HepG2 (cell line): ENCODE data around the gene WDR18. TPM values are rescaled to one million over a fixed set of nuclear protein-coding genes. Genes with fewer than 3 reads are reported as not detected.

Source experiments
- KLF11 ChIP-seq: IDR thresholded peaks from 2 replicates; pipeline ENCODE4 v1.6.1; 2016; ENCODE audit warnings: missing compliant biosample characterization
- KLF9 ChIP-seq: IDR thresholded peaks from 2 replicates; pipeline ENCODE4 v1.6.1; 2016; ENCODE audit warnings: low read depth
- PHF8 ChIP-seq: sonication (generic); formaldehyde crosslinking; IDR thresholded peaks from 2 replicates; pipeline ENCODE4 v1.5.0; 2020; ENCODE audit warnings: missing genetic modification reagents
- POLR2A ChIP-seq, 2 experiments: IDR thresholded peaks; 2 replicates each; pipeline ENCODE4 v1.6.1; 2011; ENCODE audit warnings: low read depth in 2 of 2, low read length in 2 of 2, mild to moderate bottlenecking in 1 of 2, moderate library complexity in 1 of 2; ENCODE audit not compliant: insufficient read depth in 1 of 2
- SALL1 ChIP-seq: sonication (generic); formaldehyde crosslinking; IDR thresholded peaks from 2 replicates; pipeline ENCODE4 v1.8.0; 2022; ENCODE audit warnings: mild to moderate bottlenecking, missing genetic modification reagents
- SMARCE1 ChIP-seq: fragments of 450-650 bp; IDR thresholded peaks from 2 replicates; pipeline ENCODE4 v1.6.1; 2017; ENCODE audit warnings: borderline replicate concordance
- ZFP36L1 ChIP-seq: sonication (generic); formaldehyde crosslinking; IDR thresholded peaks from 2 replicates; pipeline ENCODE4 v1.8.0; 2022; ENCODE audit warnings: mild to moderate bottlenecking, missing genetic modification reagents, moderate library complexity
- ZNF101 ChIP-seq: sonication (generic); formaldehyde crosslinking; IDR thresholded peaks from 2 replicates; pipeline ENCODE4 v1.4.0; 2020; ENCODE audit warnings: mild to moderate bottlenecking, low read depth, missing genetic modification reagents, borderline replicate concordance
- ZNF260 ChIP-seq: sonication (generic); formaldehyde crosslinking; IDR thresholded peaks from 2 replicates; pipeline ENCODE4 v1.4.0; 2020; ENCODE audit warnings: missing genetic modification reagents, low read depth, mild to moderate bottlenecking, borderline replicate concordance
- ZNF383 ChIP-seq: sonication (generic); formaldehyde crosslinking; IDR thresholded peaks from 2 replicates; pipeline ENCODE4 v1.4.0; 2020; ENCODE audit warnings: missing genetic modification reagents, mild to moderate bottlenecking, borderline replicate concordance
- ZNF766 ChIP-seq: sonication (generic); formaldehyde crosslinking; IDR thresholded peaks from 2 replicates; pipeline ENCODE4 v1.5.0; 2020; ENCODE audit warnings: missing genetic modification reagents, borderline replicate concordance
- ZNF780A ChIP-seq: sonication (generic); formaldehyde crosslinking; IDR thresholded peaks from 2 replicates; pipeline ENCODE4 v1.8.0; 2022; ENCODE audit warnings: mild to moderate bottlenecking, missing genetic modification reagents, moderate library complexity
- polyA plus RNA-seq, 8 experiments: library from polyadenylated mRNA; depleted of rRNA in 3 of 8; stranded (reverse) in 7 of 8; unstranded in 1 of 8; fragments of >200 nt; fragmentation: Illumina TruSeq in 4 of 8; extraction: Trizol in 4 of 8; gene quantifications; 2 replicates each; pipeline versions ENCODE4 v1.2.1 to v1.2.3, GENCODE V29; 2011 to 2016; ENCODE audit warnings: low read depth in 4 of 8, missing spikeins in 1 of 8, mixed read lengths in 1 of 8; ENCODE audit not compliant: insufficient read depth in 1 of 8
- total RNA-seq, 5 experiments: library from RNA; depleted of rRNA; stranded (reverse); fragments of >200 nt; fragmentation: Illumina TruSeq; extraction: Trizol; gene quantifications; 2 replicates each; pipeline ENCODE4 v1.2.3, GENCODE V29; 2016; ENCODE audit warnings: low read depth in 1 of 5
- TF ChIP-seq, protein P1 (sequence below): sonication (generic); formaldehyde crosslinking; IDR thresholded peaks from 2 replicates; pipeline ENCODE4 v1.4.0; 2020; ENCODE audit warnings: mild to moderate bottlenecking, missing genetic modification reagents
- TF ChIP-seq, protein P2 (sequence below): sonication (generic); formaldehyde crosslinking; IDR thresholded peaks from 2 replicates; pipeline ENCODE4 v1.4.0; 2020; ENCODE audit warnings: mild to moderate bottlenecking, missing genetic modification reagents
- TF ChIP-seq, protein P3 (sequence below): sonication (generic); formaldehyde crosslinking; IDR thresholded peaks from 2 replicates; pipeline ENCODE4 v1.5.1; 2020; ENCODE audit warnings: missing genetic modification reagents, mild to moderate bottlenecking, borderline replicate concordance
- TF ChIP-seq, protein P4 (sequence below): sonication (generic); formaldehyde crosslinking; conservative IDR thresholded peaks from 2 replicates; pipeline ENCODE4 v1.4.0; 2020; ENCODE audit warnings: missing genetic modification reagents
- TF ChIP-seq, protein P5 (sequence below): IDR thresholded peaks from 2 replicates; pipeline ENCODE4 v1.6.1; 2016; ENCODE audit warnings: missing biosample characterization, missing genetic modification reagents, low read depth
- TF ChIP-seq, protein P6 (sequence below): sonication (generic); formaldehyde crosslinking; IDR thresholded peaks from 2 replicates; pipeline ENCODE4 v1.4.0; 2020; ENCODE audit warnings: mild to moderate bottlenecking, missing genetic modification reagents

WDR18 gene
- total and polyA plus RNA-seq, 2 of the 13 experiments (the other 11 are each of a cell fraction or from before 2014, with no cell fraction given) = 36.4 to 47.6 TPM

DNA sequence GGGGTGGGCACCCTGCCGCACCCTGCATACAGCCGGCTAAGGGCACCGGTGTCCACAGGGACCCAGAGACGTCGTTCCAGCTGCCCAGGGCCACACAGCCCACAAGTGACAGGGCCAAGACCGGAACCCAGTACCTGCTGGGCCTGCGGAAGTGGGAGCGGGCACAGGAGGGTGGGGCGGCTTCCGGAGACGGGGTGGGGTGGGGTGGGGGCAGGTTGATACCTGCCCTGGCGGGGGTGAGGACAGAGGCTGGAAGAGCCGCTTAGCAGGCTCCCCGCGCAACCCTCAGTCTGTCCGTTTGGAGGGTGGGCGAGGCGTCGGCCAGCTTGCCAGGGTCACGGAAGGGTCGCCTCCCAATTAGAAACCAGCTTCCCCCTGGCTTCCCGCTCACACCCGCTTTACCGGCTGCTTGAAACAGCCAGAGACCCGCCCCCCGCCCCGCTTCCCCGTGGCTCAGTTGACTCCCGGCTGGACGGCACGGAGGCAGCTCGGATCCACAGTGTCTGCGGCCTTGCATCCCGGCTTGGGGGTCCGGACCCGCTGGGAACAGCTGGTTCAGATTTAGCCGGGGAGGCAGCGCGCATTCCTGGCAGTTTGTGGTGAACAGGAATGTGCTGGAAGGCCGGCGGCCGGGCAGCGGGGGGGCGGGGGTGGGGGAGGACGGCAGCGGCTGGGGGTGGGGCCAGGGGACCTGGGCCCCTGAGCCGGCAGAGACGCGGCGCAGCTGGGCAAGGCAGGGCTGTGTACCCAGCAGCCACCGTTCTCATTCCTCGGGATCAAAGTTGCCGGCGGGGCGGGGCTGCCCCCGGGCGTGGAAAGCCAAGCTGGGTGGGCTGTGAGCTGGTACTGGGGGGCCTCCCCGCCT is 44.1 kb downstream of the WDR18 start (continued):
- TF ChIP-seq, protein P1, sequence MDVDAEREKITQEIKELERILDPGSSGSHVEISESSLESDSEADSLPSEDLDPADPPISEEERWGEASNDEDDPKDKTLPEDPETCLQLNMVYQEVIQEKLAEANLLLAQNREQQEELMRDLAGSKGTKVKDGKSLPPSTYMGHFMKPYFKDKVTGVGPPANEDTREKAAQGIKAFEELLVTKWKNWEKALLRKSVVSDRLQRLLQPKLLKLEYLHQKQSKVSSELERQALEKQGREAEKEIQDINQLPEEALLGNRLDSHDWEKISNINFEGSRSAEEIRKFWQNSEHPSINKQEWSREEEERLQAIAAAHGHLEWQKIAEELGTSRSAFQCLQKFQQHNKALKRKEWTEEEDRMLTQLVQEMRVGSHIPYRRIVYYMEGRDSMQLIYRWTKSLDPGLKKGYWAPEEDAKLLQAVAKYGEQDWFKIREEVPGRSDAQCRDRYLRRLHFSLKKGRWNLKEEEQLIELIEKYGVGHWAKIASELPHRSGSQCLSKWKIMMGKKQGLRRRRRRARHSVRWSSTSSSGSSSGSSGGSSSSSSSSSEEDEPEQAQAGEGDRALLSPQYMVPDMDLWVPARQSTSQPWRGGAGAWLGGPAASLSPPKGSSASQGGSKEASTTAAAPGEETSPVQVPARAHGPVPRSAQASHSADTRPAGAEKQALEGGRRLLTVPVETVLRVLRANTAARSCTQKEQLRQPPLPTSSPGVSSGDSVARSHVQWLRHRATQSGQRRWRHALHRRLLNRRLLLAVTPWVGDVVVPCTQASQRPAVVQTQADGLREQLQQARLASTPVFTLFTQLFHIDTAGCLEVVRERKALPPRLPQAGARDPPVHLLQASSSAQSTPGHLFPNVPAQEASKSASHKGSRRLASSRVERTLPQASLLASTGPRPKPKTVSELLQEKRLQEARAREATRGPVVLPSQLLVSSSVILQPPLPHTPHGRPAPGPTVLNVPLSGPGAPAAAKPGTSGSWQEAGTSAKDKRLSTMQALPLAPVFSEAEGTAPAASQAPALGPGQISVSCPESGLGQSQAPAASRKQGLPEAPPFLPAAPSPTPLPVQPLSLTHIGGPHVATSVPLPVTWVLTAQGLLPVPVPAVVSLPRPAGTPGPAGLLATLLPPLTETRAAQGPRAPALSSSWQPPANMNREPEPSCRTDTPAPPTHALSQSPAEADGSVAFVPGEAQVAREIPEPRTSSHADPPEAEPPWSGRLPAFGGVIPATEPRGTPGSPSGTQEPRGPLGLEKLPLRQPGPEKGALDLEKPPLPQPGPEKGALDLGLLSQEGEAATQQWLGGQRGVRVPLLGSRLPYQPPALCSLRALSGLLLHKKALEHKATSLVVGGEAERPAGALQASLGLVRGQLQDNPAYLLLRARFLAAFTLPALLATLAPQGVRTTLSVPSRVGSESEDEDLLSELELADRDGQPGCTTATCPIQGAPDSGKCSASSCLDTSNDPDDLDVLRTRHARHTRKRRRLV (CRISPR knock-in tag) = 0 out of 2 replicates have a peak, but pooled peaks have one; percentile 31
- TF ChIP-seq KLF11 (CRISPR knock-in tag) (no peak), SALL1 (CRISPR knock-in tag) (peak; percentile 38; the same call in 1 of the 2 replicates), SMARCE1 (no peak), ZNF101 (CRISPR knock-in tag) (no peak), PHF8 (CRISPR knock-in tag) (peak; percentile 53), ZNF383 (CRISPR knock-in tag) (no peak), ZNF260 (CRISPR knock-in tag) (no peak), ZNF766 (CRISPR knock-in tag) (no peak), ZFP36L1 (CRISPR knock-in tag) (no peak), ZNF780A (no peak), POLR2A (IDR thresholded peaks at IDR 0.05; ENCODE audit: insufficient read depth in 1 of 2, low read depth in 2 of 2, low read length in 2 of 2) (peak; percentile 3 to 50; a peak in 2 of 4 replicates), KLF9 (CRISPR knock-in tag) (no peak)
- TF ChIP-seq, protein P2, sequence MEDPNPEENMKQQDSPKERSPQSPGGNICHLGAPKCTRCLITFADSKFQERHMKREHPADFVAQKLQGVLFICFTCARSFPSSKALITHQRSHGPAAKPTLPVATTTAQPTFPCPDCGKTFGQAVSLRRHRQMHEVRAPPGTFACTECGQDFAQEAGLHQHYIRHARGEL = no peak
- TF ChIP-seq, protein P3, sequence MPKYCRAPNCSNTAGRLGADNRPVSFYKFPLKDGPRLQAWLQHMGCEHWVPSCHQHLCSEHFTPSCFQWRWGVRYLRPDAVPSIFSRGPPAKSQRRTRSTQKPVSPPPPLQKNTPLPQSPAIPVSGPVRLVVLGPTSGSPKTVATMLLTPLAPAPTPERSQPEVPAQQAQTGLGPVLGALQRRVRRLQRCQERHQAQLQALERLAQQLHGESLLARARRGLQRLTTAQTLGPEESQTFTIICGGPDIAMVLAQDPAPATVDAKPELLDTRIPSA (CRISPR knock-in tag) = no peak
- TF ChIP-seq, protein P4, sequence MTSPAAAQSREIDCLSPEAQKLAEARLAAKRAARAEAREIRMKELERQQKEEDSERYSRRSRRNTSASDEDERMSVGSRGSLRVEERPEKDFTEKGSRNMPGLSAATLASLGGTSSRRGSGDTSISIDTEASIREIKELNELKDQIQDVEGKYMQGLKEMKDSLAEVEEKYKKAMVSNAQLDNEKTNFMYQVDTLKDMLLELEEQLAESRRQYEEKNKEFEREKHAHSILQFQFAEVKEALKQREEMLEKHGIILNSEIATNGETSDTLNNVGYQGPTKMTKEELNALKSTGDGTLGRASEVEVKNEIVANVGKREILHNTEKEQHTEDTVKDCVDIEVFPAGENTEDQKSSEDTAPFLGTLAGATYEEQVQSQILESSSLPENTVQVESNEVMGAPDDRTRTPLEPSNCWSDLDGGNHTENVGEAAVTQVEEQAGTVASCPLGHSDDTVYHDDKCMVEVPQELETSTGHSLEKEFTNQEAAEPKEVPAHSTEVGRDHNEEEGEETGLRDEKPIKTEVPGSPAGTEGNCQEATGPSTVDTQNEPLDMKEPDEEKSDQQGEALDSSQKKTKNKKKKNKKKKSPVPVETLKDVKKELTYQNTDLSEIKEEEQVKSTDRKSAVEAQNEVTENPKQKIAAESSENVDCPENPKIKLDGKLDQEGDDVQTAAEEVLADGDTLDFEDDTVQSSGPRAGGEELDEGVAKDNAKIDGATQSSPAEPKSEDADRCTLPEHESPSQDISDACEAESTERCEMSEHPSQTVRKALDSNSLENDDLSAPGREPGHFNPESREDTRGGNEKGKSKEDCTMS = no peak
- TF ChIP-seq, protein P5, sequence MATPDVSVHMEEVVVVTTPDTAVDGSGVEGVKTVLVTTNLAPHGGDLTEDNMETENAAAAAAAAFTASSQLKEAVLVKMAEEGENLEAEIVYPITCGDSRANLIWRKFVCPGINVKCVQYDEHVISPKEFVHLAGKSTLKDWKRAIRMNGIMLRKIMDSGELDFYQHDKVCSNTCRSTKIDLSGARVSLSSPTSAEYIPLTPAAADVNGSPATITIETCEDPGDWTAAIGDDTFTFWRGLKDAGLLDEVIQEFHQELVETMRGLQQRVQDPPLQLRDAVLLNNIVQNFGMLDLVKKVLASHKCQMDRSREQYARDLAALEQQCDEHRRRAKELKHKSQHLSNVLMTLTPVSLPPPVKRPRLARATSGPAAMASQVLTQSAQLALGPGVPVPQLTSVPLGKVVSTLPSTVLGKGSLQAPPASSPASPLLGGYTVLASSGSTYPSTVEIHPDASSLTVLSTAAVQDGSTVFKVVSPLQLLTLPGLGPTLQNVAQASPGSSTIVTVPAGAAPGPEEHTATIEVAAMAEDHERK = no peak
- TF ChIP-seq, protein P6, sequence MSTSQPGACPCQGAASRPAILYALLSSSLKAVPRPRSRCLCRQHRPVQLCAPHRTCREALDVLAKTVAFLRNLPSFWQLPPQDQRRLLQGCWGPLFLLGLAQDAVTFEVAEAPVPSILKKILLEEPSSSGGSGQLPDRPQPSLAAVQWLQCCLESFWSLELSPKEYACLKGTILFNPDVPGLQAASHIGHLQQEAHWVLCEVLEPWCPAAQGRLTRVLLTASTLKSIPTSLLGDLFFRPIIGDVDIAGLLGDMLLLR = 0 out of 2 replicates have a peak, but pooled peaks have one; percentile 33
